Posterior vena cava (tissue), 2 donors: Measurements from ENCODE around the gene BPIFB6. TPM values are rescaled to one million over a fixed set of nuclear protein-coding genes. Genes with fewer than 3 reads are reported as not detected.

Experiments used
- DNase-seq: peaks from one replicate; pipeline ENCODE4 v3.0.0-alpha.2; 2020; ENCODE audit warnings: low spot score
- intact Hi-C, 2 donors: fragments of 100-400 bp; cut with DNase I; formaldehyde crosslinking; loops; one replicate each; pipeline versions ENCODE4 v1.14.1 to v1.14.2; 2022 to 2023
- total RNA-seq, 2 donors: library from RNA; stranded (reverse); fragmentation: NEBNext Ultra II Directional; extraction: Animal tissue kit (Norgen Biotek cat#: 25700); gene quantifications; one replicate each; pipeline ENCODE4 v1.2.1, GENCODE V29; 2021
- donor health status: DM: yes; HTN: yes; CAD: no.
- donor health status: DM: yes; HTN: yes; CAD: no.

The BPIFB6 gene
- total RNA-seq, 2 donors from 2014 or later: not detected

GRCh38 chr20:33072362-33072761 is 40.9 kb downstream of the BPIFB6 start:
- intact Hi-C loops: no loop called here
- DNase-seq: no peak

GRCh38 chr20:33072813-33073212 is 41.4 kb downstream of the BPIFB6 start:
- DNase-seq: no peak
- intact Hi-C loops: no loop called here

DNA sequence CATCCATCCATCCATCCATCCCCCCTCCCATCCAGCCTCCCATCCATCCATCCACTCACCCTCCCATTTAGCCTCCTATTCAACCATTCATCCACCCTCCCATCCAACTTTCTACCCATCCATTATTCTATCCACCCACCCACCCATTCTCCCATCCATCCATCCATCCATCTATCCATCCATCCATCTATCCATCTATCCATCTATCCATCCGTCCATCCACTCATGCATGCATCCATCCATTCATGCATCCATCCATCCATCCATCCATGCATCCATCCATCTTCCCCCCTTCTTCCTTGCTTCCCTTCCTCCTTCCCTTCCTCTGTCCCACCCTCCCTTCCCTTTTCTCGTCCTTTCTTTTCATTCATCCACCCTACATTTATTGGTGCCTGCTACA is 43.2 kb downstream of the BPIFB6 start:
- no peak for DNase-seq
- intact Hi-C loops: no loop called here

- DNase-seq: no peak
- intact Hi-C loops: no loop called here
Observed at GRCh38 chr20:33075281-33075680, 43.8 kb downstream of the BPIFB6 start.

GRCh38 chr20:33076662-33077372 is 45.4 kb downstream of the BPIFB6 start:
- intact Hi-C loops: no loop called here
- no peak for DNase-seq

DNA sequence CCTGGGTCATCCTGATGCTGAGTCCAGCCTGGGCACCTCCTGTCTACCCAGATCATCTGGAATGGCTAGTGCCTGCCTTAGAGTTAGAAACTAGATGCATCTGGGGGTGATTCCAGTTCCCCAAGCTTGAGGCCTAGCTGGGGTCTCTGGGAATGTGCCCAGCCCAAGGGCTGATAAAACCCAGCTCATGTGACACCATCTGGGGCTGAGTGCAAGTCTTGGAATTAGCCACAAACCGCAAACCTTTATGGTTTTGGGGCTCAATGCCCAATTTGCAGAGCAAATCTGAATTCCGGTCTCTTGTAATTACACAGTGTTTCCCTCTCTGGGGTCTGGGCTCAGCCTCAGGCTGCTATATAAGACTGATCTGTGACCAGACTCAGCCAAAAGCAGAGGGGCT is 47.8 kb downstream of the BPIFB6 start, which contains the start of gene BPIFB4:
Gene BPIFB4, plus strand, starts transcription at position 385 of the 400 bp plus-strand sequence. CDS start 1,884 bp downstream, outside the sequence.
- no peak for DNase-seq
- intact Hi-C loops: no loop called here

DNA sequence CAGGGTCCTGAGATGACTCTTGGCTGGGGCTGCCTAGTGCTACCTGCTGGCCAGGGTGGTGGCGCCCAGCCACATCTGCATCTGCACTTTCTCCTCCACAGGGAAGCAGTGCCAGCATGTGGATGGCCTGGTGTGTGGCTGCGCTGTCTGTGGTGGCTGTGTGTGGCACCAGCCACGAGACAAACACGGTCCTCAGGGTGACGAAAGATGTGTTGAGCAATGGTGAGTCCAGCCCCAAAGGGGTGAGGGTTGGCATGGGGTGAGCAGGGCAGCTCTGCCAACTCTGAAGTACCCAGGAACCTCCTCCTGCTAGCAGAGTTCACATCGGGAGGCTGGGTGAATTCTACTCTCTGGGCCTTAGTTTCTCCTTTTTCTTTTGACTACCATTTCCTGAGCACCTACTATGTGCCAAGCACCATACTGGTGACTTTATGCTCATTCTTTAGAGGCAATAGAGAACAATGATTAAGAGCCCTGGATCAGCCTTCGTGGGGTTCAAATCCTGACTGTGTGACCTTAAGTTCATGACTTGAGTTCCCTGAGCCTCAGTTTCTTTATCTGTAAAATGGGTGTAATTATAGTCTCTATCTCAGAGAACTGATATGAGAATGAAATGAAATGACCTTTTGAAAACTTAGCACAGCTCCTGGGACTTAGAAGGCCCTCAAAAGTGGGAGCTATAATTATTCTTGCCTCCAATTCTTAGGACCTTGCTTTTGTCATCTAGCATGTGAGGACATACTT is 50.1 kb downstream of the BPIFB6 start:
- no peak for DNase-seq
- intact Hi-C loops: no loop called here

- intact Hi-C loops: no loop called here
- no peak for DNase-seq
Observed at GRCh38 chr20:33082546-33082945, 51.1 kb downstream of the BPIFB6 start.

DNA sequence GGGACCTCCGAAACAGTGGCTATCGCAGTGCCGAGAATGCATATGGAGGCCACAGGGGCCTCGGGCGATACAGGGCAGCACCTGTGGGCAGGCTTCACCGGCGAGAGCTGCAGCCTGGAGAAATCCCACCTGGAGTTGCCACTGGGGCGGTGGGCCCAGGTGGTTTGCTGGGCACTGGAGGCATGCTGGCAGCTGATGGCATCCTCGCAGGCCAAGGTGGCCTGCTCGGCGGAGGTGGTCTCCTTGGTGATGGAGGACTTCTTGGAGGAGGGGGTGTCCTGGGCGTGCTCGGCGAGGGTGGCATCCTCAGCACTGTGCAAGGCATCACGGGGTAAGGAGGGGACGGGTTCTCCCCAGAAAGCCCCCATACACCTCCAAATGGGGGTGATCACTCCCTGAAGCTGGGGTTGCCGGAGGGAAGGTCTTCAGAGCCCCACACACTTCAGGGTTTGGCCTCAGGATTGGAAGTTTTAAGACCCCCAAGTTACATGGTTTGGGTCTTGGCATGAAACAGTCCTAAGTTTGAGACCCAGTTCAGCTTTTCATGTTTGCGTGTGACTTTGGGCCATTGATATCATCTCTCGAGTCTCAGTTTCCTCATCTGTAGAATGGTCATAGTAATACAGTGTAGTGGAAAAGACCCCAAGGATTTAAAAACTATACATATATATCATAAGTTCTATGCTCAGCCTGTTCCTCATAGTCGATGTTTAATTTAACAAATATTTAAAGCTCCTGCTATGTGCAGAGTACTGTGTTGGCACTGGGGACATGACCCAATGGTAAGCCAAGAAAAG is 52.3 kb downstream of the BPIFB6 start:
- no peak for DNase-seq
- intact Hi-C loops: no loop called here

DNA sequence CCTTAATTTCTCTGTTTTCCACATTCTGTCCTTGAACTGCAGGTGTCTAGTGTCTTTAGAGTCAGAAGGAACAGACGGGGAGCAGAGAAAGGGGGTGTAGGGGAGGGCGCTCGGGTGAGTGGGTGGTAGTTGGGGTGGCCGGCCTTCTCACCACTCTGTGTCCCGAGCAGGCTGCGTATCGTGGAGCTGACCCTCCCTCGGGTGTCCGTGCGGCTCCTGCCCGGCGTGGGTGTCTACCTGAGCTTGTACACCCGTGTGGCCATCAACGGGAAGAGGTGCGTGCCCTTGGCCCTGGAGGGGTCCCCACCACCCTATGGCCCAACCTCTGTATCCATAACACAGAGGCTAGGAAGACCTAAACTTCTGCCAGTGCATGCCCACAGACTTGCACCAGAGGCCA is 53.3 kb downstream of the BPIFB6 start:
- no peak for DNase-seq
- intact Hi-C loops: no loop called here

DNA sequence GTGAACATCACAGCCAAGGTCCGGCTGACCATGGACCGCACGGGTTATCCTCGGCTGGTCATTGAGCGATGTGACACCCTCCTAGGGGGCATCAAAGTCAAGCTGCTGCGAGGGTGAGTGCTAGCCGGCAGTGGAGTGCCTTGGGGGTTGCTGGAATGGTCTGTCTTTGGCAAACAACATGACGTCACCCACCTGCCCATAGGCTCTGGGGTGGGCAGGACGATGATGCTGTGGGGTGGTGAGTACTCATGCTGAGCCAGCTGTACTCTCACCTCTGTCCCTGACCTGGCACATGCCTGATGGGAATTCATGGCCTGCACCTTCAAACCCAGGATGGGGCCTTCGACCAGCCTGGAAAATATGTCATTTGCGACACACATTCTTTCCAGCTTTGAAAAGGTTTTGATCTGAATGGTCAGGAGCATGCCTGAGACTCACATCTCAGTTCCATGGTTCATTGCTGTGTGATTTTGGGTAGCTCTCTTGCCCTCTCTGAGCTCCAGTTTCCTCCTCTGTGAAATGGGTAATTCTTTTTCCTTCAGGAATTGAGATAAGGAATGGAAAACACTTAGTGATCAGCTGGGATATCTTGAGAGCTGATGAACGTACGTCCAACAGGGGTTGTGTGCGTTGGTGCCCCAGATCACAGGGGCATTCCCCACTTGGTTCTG is 54.7 kb downstream of the BPIFB6 start:
- intact Hi-C loops: no loop called here
- DNase-seq: no peak

GRCh38 chr20:33091147-33091546 is 59.7 kb downstream of the BPIFB6 start:
- DNase-seq: no peak
- intact Hi-C loops: no loop called here

DNA sequence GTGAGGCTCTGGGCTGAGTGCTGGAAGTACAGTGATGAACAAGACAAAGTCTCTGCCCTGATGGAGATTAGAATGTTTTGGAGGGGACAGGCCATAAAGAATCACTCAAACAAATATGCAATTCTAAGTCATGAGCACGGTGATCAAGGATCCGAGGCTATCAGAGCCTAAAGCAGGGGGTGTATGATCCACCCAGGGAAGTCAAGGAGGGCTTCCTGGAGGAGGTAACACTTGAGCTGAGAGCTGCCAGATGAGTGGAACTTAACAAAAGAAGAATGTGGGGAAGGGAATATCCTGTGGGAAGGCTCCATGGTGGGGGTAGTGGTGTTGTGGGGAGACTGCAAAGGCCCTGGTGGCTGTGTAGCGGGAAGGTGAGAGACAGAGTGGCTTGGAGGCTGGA is 60.2 kb downstream of the BPIFB6 start:
- peak; percentile 26 for DNase-seq
- intact Hi-C loops: no loop called here

GRCh38 chr20:33092361-33092760 is 60.9 kb downstream of the BPIFB6 start:
- peak; percentile 62 for DNase-seq
- intact Hi-C loops: no loop called here

DNA sequence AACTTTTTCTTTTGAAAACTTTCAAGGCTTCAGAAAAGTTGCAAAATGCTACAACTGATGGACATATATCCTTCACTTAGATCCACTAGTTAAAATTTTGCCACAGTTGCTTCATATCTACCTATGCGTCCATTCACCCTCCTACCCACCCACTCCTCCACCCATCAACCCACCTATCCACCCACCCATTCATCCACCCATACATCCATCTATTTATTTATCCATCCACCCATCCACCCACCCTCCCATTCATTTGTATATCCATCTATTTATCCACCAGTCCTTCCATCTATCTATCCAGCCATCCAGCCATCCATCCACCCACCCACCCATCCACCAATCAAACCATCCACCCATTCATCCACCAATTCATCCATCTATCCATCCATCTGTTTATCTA is 61.6 kb downstream of the BPIFB6 start:
- no peak for DNase-seq
- intact Hi-C loops: no loop called here

DNA sequence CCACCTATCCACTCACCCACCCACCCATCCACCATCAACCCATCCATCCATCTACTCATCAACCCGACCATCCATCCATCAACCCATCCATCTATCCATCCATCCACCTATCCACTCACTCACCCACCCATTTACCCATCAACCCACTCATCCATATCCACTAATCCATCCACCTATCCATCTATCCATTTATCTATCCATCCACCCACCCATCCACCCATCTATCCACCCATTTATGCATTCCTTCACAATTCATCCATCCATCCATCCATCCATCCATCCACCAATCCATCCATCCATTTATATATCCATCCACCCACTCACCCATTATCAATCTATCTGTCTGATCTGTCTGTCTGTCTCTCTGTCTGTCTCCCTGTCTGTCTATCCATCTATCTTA is 62.1 kb downstream of the BPIFB6 start:
- intact Hi-C loops: no loop called here
- DNase-seq: no peak
